ENCODE results near the gene MRPL51. TPM values are rescaled to one million over a fixed set of nuclear protein-coding genes. Genes with fewer than 3 reads are reported as not detected.
"Not testable (repeated sequence)": the region's sequence is repeated elsewhere in the genome, so short reads cannot be mapped to it uniquely, and the experiment has no call there.

The MRPL51 gene
- total and polyA plus RNA-seq, 2 experiments from 2014 or later: 68.3 to 301 TPM

DNA sequence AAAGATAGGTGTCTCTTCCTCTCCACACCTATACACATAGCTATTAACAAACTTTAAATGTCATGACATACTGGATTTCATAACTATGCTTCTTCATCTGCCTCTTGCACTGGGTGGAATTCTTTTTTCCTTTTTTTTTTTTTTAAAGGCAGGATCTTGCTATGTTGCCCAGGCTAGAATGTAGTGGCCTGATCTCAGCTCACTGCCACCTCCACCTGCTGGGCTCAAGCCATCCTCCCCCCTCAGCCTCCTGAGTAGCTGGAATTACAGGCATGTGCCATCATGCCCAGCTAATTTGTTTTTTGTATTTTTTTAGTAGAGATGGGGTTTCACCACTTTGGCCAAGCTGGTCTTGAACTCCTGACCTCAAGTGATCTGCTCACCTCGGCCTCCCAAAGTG, 4.8 kb downstream of the MRPL51 start:
- H3K27me3 ChIP-seq (replicated peaks; ENCODE audit: insufficient read depth): no peaks in the 10 kb centered on the region
- no peaks in the 10 kb centered on the region for H4K20me1 ChIP-seq (ENCODE audit: insufficient read depth)
- no peak for TF ChIP-seq EZH2phosphoT487 (IDR thresholded peaks at IDR 0.05; ENCODE audit: insufficient read depth, low read depth)
- no peak for DNase-seq
- H3F3A ChIP-seq (ENCODE audit: insufficient read depth): peaks cover 7% of the 10 kb centered on the region
- no peak overlapping the region for H3K4me3 ChIP-seq
- WGBS, 2 experiments (ENCODE audit: low coverage in 1 of 2, low lambda C conversion rate in 2 of 2, missing lambda C conversion rate in 2 of 2): 68 to 85% methylated on average over 1 of the region's 1 CpG
- H3K9me3 ChIP-seq (ENCODE audit: low read depth): no peaks in the 10 kb centered on the region
- H3K9me2 ChIP-seq (ENCODE audit: insufficient read depth): no peaks in the 10 kb centered on the region
- no peak overlapping the region for H2AFZ ChIP-seq
- no peak overlapping the region for H3K4me2 ChIP-seq (ENCODE audit: unreplicated experiment)
- no peak overlapping the region for H3K9ac ChIP-seq
- H3K79me2 ChIP-seq (ENCODE audit: insufficient read depth): peaks cover 19% of the 10 kb centered on the region
- in situ Hi-C loops (cut with MboI): no loop called here
- peaks cover 8% of the 10 kb centered on the region for H3K4me1 ChIP-seq (ENCODE audit: insufficient read depth)
- no peak overlapping the region for H3K27ac ChIP-seq
- 0 out of 2 replicates have a peak, but pooled peaks cover 7% of the 10 kb centered on the region for H3K36me3 ChIP-seq (ENCODE audit: low read depth)

DNA sequence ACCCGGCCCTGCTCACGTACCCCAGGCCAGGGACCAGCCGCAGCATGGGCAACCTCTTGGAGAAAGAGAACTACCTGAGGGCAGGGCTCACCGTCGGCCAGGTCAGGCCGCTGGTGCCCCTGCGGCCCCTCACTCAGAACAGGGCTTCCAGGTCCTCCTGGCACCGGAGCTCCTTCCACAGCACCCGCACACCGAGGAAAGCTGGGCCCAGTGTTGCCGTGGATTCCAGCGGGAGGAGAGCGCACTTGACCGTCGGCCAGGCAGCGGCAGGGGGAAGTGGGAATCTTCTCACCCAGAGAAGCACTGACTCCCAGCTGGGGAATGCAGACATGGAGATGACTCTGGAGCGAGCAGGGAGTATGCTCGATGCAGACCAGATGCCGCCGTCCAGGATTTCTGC, 14.6 kb downstream of the MRPL51 start:
- Histone ChIP-seq H3K4me2 (ENCODE audit: unreplicated experiment) (no peak overlapping the region), H3K9ac (no peak overlapping the region), H3K27me3 (replicated peaks; ENCODE audit: insufficient read depth) (no peaks in the 10 kb centered on the region), H2AFZ (0 out of 2 replicates have a peak overlapping the region, but pooled peaks have one; percentile 28), H3K79me2 (ENCODE audit: insufficient read depth) (no peaks in the 10 kb centered on the region), H3K4me1 (ENCODE audit: insufficient read depth) (peaks cover 15% of the 10 kb centered on the region; the same call in 1 of the 2 replicates), H3K9me3 (ENCODE audit: low read depth) (no peaks in the 10 kb centered on the region), H3K9me2 (ENCODE audit: insufficient read depth) (no peaks in the 10 kb centered on the region), H3K4me3 (no peak overlapping the region), H4K20me1 (ENCODE audit: insufficient read depth) (no peaks in the 10 kb centered on the region), H3K36me3 (ENCODE audit: low read depth) (no peaks in the 10 kb centered on the region), H3F3A (ENCODE audit: insufficient read depth) (peaks cover 10% of the 10 kb centered on the region), H3K27ac (no peak overlapping the region)
- in situ Hi-C loops (cut with MboI): no loop called here
- WGBS, 2 experiments (ENCODE audit: low coverage in 1 of 2, low lambda C conversion rate in 2 of 2, missing lambda C conversion rate in 2 of 2): 55 to 61% methylated on average over 20 of the region's 20 CpGs
- peak; percentile 73 for DNase-seq
- TF ChIP-seq EZH2phosphoT487 (IDR thresholded peaks at IDR 0.05; ENCODE audit: insufficient read depth, low read depth): no peak
- no peak for TF ChIP-seq EZH2 (IDR thresholded peaks at IDR 0.05; ENCODE audit: insufficient read depth, poor library complexity, severe bottlenecking)

DNA sequence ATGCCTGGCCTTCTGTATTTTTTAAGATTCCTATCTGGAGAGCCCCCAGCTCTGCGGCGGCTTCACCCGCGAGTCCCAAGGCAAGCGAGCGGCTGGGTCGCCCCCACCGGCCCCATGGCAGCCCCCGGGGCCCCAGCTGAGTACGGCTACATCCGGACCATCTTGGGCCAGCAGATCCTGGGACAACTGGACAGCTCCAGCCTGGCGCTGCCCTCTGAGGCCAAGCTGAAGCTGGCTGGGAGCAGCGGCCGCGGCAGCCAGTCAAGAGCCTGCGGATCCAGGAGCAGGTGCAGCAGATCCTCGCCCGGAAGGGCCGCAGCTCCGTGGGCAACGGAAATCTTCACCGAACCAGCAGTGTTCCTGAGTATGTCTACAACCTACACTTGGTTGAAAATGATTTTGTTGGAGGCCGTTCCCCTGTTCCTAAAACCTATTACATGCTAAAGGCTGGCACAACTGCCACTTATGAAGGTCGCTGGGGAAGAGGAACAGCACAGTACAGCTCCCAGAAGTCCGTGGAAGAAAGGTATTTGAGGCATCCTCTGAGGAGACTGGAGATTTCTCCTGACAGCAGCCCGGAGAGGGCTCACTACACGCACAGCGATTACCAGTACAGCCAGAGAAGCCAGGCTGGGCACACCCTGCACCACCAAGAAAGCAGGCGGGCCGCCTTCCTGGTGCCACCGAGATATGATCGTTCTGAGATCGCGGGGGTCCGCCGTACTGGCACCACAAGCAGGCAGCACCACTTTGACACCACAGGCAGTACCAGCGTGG, 15.3 kb downstream of the MRPL51 start:
- H3K79me2 ChIP-seq (ENCODE audit: insufficient read depth); H4K20me1 ChIP-seq (ENCODE audit: insufficient read depth); H3K9me2 ChIP-seq (ENCODE audit: insufficient read depth); DNase-seq; H3K36me3 ChIP-seq (ENCODE audit: low read depth); H3K4me3 ChIP-seq; H3K9me3 ChIP-seq (ENCODE audit: low read depth); H3K9ac ChIP-seq; H3K27ac ChIP-seq; H3F3A ChIP-seq (ENCODE audit: insufficient read depth); H3K4me2 ChIP-seq (ENCODE audit: unreplicated experiment); H3K27me3 ChIP-seq (replicated peaks; ENCODE audit: insufficient read depth); H2AFZ ChIP-seq; in situ Hi-C loops (cut with MboI): not testable (repeated sequence)
- 92% methylated on average over 33 to 37 of the region's 37 CpGs for WGBS, 2 experiments (ENCODE audit: low coverage in 1 of 2, low lambda C conversion rate in 2 of 2, missing lambda C conversion rate in 2 of 2)
- H3K4me1 ChIP-seq (ENCODE audit: insufficient read depth): peaks cover 15% of the 10 kb centered on the region; the same call in 1 of the 2 replicates

DNA sequence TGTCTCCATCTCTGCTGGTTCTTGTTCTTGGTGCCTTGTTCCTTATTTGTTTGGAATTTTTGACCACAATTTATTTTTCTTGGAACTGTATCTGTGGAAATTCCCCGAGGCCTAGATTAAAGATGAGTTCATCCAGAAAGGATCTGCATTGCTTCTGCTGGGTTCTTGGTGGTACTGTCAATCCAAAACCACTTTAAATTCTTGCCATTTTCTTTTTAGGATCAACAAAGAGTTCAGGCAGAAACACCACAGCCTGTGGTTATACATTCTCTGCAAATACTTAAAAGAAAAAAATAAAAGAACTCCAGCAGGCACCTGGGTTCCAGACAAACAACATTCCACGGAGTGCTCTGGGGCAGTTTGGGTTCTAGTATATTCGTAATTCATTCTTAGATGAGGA, 16.6 kb downstream of the MRPL51 start:
- no peak overlapping the region for H3K4me2 ChIP-seq (ENCODE audit: unreplicated experiment)
- WGBS, 2 experiments (ENCODE audit: low coverage in 1 of 2, low lambda C conversion rate in 2 of 2, missing lambda C conversion rate in 2 of 2): 34 to 35% methylated on average over 3 of the region's 3 CpGs
- no peaks in the 10 kb centered on the region for H3K27me3 ChIP-seq (replicated peaks; ENCODE audit: insufficient read depth)
- no peak overlapping the region for H2AFZ ChIP-seq
- no peak overlapping the region for H3K9ac ChIP-seq
- TF ChIP-seq EZH2 (IDR thresholded peaks at IDR 0.05; ENCODE audit: insufficient read depth, poor library complexity, severe bottlenecking) (no peak), EZH2phosphoT487 (IDR thresholded peaks at IDR 0.05; ENCODE audit: insufficient read depth, low read depth) (no peak)
- no peak overlapping the region for H3K4me3 ChIP-seq
- H3K9me3 ChIP-seq (ENCODE audit: low read depth): no peaks in the 10 kb centered on the region
- DNase-seq: peak; percentile 51
- H3K79me2 ChIP-seq (ENCODE audit: insufficient read depth): no peaks in the 10 kb centered on the region
- no peaks in the 10 kb centered on the region for H3K9me2 ChIP-seq (ENCODE audit: insufficient read depth)
- H3K4me1 ChIP-seq (ENCODE audit: insufficient read depth): peaks cover 18% of the 10 kb centered on the region
- peaks cover 18% of the 10 kb centered on the region for H3F3A ChIP-seq (ENCODE audit: insufficient read depth)
- no peaks in the 10 kb centered on the region for H4K20me1 ChIP-seq (ENCODE audit: insufficient read depth)
- H3K27ac ChIP-seq: peak overlapping the region; percentile 24; the same call in 1 of the 2 replicates
- H3K36me3 ChIP-seq (ENCODE audit: low read depth): no peaks in the 10 kb centered on the region
- in situ Hi-C loops (cut with MboI): no loop called here

DNA sequence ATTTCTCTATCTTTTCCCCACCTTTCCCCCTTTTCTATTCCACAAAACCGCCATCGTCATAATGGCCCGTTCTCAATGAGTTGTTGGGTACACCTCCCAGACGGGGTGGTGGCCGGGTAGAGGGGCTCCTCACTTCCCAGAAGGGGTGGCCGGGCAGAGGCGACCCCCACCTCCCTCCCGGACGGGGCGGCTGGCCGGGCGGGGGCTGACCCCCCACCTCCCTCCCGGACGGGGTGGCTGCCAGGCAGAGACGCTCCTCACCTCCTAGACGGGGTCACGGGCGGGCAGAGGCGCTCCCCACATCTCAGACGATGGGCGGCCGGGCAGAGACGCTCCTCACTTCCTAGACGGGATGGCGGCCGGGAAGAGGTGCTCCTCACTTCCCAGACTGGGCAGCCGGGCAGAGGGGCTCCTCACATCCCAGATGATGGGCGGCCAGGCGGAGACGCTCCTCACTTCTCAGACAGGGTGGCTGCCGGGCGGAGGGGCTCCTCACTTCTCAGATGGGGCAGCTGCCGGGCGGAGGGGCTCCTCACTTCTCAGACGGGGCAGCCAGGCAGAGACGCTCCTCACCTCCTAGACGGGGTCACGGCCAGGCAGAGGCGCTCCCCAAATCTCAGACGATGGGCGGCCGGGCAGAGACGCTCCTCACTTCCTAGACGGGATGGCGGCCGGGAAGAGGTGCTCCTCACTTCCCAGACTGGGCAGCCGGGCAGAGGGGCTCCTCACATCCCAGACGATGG, 17.7 kb downstream of the MRPL51 start:
- 92% methylated on average over 9 to 41 of the region's 48 CpGs for WGBS, 2 experiments (ENCODE audit: low coverage in 1 of 2, low lambda C conversion rate in 2 of 2, missing lambda C conversion rate in 2 of 2)
- H3K9me3 ChIP-seq (ENCODE audit: low read depth); in situ Hi-C loops (cut with MboI): not testable (repeated sequence)

More for the DNA sequence above, 17.7 kb downstream of the MRPL51 start:
- not testable (repeated sequence) for H3K27me3 ChIP-seq (replicated peaks; ENCODE audit: insufficient read depth); H3K4me3 ChIP-seq; H2AFZ ChIP-seq; H3K4me2 ChIP-seq (ENCODE audit: unreplicated experiment); H3K36me3 ChIP-seq (ENCODE audit: low read depth); H4K20me1 ChIP-seq (ENCODE audit: insufficient read depth); H3K27ac ChIP-seq; DNase-seq; H3K9me2 ChIP-seq (ENCODE audit: insufficient read depth); H3K79me2 ChIP-seq (ENCODE audit: insufficient read depth); H3K9ac ChIP-seq
- Histone ChIP-seq H3K4me1 (ENCODE audit: insufficient read depth) (peaks cover 23% of the 10 kb centered on the region), H3F3A (ENCODE audit: insufficient read depth) (peaks cover 23% of the 10 kb centered on the region)
